GM23338 (cell line): ENCODE measurements around the gene SMIM9.

Experiments
- CREB1 ChIP-seq: fragments of 250-450 bp; sonication (Bioruptor Pico); IDR thresholded peaks from 2 replicates; pipeline ENCODE4 v1.5.0; 2020; ENCODE audit warnings: low read depth, mild to moderate bottlenecking, moderate library complexity
- EZH2 ChIP-seq: fragments of 200-600 bp; sonication (generic); IDR thresholded peaks from one replicate; pipeline ENCODE4 v1.8.0; 2017; ENCODE audit warnings: antibody characterized with exemption, mild to moderate bottlenecking, low read depth; ENCODE audit not compliant: unreplicated experiment
- EZH2phosphoT487 ChIP-seq: fragments of 200-600 bp; sonication (generic); IDR thresholded peaks from one replicate; pipeline ENCODE4 v1.8.1; 2018; ENCODE audit warnings: antibody characterized with exemption; ENCODE audit not compliant: unreplicated experiment
- POLR2AphosphoS5 ChIP-seq: IDR thresholded peaks from 2 replicates; pipeline ENCODE4 v1.6.1; 2016; ENCODE audit warnings: antibody characterized with exemption, low read depth
- ZNF114 ChIP-seq: fragments of 250-450 bp; sonication (Bioruptor Pico); IDR thresholded peaks from 2 replicates; pipeline ENCODE4 v1.5.0; 2020; ENCODE audit warnings: mild to moderate bottlenecking, moderate library complexity
- TF ChIP-seq, protein P1 (sequence below), 2 experiments: fragments of 200-600 bp in 1 of 2; sonication (generic) in 1 of 2; conservative IDR thresholded peaks; 2 replicates each; pipeline versions ENCODE4 v1.5.1 to v1.6.1; 2016 to 2017; ENCODE audit warnings: antibody characterized with exemption in 2 of 2, low read depth in 2 of 2, mild to moderate bottlenecking in 2 of 2, moderate library complexity in 1 of 2

DNA sequence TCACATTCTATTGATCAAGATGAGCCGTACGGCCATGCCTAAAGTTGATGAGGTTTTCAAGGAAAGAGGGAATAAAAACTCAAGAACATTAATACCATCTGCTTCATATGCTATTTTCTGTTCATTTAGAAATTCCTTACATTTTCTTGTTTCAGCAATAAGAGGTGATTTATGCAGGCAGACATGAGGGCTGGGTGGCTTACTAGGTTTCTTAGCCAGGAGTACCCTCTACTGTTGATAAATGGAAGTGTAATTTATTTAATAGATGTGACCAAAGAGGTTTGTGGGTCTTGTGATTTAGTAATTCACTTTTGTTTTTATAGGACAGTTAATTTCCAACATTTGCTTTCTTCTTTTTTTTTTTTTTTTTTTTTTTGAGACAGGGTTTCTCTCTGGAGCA, 6.4 kb upstream of the SMIM9 start:
- no peak for TF ChIP-seq ZNF114 (CRISPR knock-in tag)
- TF ChIP-seq EZH2, result no peak
- TF ChIP-seq, protein P1, sequence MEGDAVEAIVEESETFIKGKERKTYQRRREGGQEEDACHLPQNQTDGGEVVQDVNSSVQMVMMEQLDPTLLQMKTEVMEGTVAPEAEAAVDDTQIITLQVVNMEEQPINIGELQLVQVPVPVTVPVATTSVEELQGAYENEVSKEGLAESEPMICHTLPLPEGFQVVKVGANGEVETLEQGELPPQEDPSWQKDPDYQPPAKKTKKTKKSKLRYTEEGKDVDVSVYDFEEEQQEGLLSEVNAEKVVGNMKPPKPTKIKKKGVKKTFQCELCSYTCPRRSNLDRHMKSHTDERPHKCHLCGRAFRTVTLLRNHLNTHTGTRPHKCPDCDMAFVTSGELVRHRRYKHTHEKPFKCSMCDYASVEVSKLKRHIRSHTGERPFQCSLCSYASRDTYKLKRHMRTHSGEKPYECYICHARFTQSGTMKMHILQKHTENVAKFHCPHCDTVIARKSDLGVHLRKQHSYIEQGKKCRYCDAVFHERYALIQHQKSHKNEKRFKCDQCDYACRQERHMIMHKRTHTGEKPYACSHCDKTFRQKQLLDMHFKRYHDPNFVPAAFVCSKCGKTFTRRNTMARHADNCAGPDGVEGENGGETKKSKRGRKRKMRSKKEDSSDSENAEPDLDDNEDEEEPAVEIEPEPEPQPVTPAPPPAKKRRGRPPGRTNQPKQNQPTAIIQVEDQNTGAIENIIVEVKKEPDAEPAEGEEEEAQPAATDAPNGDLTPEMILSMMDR (conservative IDR thresholded peaks at IDR 0.05; ENCODE audit: low read depth in 2 of 2), result peak; percentile 62
- no peak for TF ChIP-seq CREB1 (CRISPR knock-in tag)
- TF ChIP-seq POLR2AphosphoS5, result no peak
- TF ChIP-seq EZH2phosphoT487, result no peak
